Rectal smooth muscle tissue (tissue), 1 donor: ENCODE results near the gene SEMA6A.

Source experiments
- H3K27ac ChIP-seq: one replicate; pipeline ENCODE4 v1.7.0; 2013; ENCODE audit warnings: low read depth, low read length, inconsistent platforms
- H3K27me3 ChIP-seq: one replicate; pipeline ENCODE4 v1.7.0; 2013; ENCODE audit warnings: low read length; ENCODE audit not compliant: control insufficient read depth, insufficient read depth
- H3K36me3 ChIP-seq: one replicate; pipeline ENCODE4 v1.7.0; 2013; ENCODE audit warnings: low read length; ENCODE audit not compliant: control insufficient read depth, insufficient read depth
- H3K4me1 ChIP-seq: one replicate; pipeline ENCODE4 v1.7.0; 2013; ENCODE audit warnings: low read length; ENCODE audit not compliant: control insufficient read depth, insufficient read depth
- H3K4me3 ChIP-seq: one replicate; pipeline ENCODE4 v1.7.0; 2013; ENCODE audit warnings: low read length
- H3K9ac ChIP-seq: one replicate; pipeline ENCODE4 v1.7.0; 2013; ENCODE audit warnings: low read length

Gene SEMA6A

DNA sequence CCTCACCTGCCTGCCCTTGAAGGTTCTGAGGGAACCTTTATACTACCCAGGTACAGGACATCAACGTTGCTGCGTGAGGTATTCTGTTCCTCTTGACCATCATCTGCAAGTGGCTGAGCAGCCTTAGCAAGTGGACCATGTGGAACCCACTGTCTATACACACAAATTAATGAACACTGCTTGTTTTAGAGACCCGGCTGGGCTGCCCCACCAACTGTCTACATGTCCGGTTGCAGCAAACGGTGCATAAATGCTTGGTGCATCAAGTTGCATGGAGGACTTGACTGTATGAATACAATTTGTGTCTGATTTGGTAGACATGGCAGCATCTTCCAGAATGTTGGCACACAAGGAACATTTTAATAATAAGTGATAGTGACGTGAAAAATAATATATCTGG lies 65.8 kb downstream of the SEMA6A start:
- Histone ChIP-seq H3K4me1 (peaks cover 16% of the 10 kb centered on the region), H3K27ac (no peak overlapping the region), H3K4me3 (no peak overlapping the region), H3K9ac (no peak overlapping the region), H3K27me3 (no peaks in the 10 kb centered on the region), H3K36me3 (no peaks in the 10 kb centered on the region)

DNA sequence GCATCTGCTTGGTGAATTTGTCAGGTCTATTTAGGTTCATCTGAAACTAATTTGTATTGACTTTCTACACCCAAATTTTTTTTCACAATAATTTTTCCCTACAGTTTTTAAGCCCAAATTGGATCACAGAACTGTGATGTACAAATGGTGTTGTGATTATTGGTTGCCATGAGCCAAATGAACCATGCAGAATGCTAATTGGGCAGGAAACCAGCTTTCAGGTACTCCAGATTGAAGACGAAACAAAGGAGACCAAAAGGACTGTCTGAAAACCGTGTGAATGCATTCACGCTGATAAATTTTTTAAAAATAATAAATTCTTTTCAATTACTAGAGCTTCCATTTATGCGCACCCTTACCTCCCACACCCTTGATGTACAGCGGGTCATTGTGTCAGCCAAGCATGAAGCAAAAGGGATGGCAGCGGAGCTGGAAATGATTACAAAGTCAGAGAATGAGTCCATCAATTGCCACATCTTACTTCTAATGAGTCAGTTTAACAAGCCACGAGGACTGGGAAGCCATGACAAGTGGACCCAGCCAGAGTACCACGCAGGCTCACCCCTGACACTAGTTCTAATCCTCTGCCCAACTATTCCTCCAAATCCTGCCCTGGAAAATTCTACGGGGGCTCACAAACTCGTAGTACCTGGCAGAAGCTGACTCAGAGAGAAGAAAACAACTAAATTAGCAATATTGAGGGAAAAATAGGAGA lies 66.5 kb downstream of the SEMA6A start:
- Histone ChIP-seq H3K36me3 (no peaks in the 10 kb centered on the region), H3K4me3 (no peak overlapping the region), H3K4me1 (peaks cover 18% of the 10 kb centered on the region), H3K9ac (no peak overlapping the region), H3K27ac (no peak overlapping the region), H3K27me3 (no peaks in the 10 kb centered on the region)

DNA sequence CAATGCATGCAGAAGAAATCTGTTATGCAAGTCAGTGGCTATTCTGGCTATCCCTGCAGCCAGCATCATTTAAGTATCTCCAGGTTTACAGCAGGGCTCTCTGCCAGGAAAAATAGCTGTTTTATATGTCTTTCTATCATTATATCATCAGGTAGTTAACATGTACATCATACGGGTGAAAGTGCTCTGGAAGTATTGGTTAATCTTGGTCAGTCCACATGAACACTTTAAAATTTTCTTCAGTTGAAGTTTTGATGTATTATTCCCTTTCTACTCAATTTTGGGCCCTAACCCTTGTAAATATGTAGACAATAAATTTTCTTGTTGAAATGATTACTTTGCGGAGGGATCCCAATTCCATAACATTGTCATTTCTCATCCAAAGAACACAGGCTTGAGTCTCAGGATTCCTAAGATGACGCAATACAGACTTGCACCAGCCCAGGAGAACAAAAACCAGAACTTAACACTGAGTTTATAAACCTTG lies 67.5 kb downstream of the SEMA6A start:
- H3K27ac ChIP-seq = peak overlapping the region; percentile 36

DNA sequence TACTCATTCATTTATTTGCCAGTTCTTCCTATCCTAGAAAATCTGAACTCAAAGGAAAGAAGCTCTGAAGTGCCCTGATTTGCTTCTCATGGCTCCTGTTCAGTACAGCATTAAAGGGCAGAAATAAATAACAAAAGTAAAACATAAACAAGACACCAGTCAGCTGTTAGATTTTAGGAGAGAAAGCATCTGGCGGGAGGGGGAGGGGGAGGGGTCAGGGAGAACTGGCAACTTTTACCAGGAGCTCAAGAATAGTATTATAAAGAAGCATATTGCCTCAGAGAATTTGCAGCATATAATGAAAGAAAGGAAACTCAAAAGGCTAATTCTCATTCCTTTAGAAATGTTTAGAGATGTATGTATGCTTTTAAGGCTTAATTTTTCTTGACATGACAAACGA lies 68.1 kb downstream of the SEMA6A start:
- Histone ChIP-seq H3K9ac (no peak overlapping the region), H3K36me3 (no peaks in the 10 kb centered on the region), H3K27ac (no peak overlapping the region), H3K4me3 (no peak overlapping the region), H3K27me3 (no peaks in the 10 kb centered on the region), H3K4me1 (peaks cover 23% of the 10 kb centered on the region)

More for the DNA sequence above, 67.5 kb downstream of the SEMA6A start:
- H3K27me3 ChIP-seq = no peaks in the 10 kb centered on the region
- no peak overlapping the region for H3K9ac ChIP-seq
- peaks cover 23% of the 10 kb centered on the region for H3K4me1 ChIP-seq
- H3K4me3 ChIP-seq = no peak overlapping the region
- no peaks in the 10 kb centered on the region for H3K36me3 ChIP-seq

DNA sequence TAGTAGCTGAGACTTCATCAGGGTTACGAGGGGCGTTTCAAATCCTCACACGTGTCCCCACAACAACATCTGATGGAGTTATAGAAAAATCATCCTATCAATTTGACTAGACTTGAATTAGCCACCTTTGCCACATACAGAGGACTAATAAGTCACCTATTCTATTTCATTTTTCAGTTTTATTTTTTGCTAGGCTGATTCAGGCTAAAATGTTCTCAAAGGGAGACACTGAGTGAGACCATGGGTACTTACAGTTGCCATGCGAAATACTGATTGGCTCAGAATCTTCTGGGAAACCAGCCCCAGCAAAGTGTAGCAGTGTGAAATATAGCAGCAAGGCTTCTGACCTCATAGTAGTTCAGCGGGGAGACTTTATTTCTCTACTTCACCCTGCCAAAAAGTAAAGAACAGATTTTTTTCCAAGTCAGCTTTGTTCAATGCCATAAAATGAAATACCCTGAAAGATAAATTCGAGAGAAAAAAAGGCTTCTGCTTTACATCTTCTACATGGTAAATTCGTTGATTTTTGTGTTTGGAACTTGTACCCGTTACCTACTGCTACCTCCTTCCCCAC lies 69.9 kb downstream of the SEMA6A start:
- no peaks in the 10 kb centered on the region for H3K27me3 ChIP-seq
- H3K36me3 ChIP-seq = no peaks in the 10 kb centered on the region
- H3K4me1 ChIP-seq = peaks cover 23% of the 10 kb centered on the region
- H3K9ac ChIP-seq = no peak overlapping the region
- H3K27ac ChIP-seq = peak overlapping the region; percentile 26
- no peak overlapping the region for H3K4me3 ChIP-seq

DNA sequence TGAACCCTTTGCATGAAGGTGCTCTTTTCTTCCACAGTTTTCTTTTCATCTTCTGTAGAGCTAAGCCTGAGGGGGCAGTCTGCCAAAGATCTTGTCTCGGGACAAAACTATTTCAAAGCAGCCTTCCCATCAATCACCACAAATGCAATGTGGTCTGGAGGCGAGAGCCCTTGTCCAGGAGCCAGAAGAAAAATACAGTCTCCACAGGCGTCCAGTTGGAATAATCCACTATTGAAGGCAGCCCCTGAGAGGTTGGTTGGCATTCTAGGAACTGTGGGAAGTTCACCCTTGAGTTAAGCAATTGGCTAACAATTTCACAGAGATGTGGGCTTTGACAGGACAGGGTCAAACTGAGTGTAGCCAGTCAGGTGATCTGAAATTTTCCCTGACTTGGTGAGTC lies 72.0 kb downstream of the SEMA6A start:
- H3K27me3 ChIP-seq = no peaks in the 10 kb centered on the region
- no peak overlapping the region for H3K4me3 ChIP-seq
- H3K9ac ChIP-seq = no peak overlapping the region
- no peaks in the 10 kb centered on the region for H3K36me3 ChIP-seq
- H3K27ac ChIP-seq = no peak overlapping the region
- peaks cover 17% of the 10 kb centered on the region for H3K4me1 ChIP-seq

DNA sequence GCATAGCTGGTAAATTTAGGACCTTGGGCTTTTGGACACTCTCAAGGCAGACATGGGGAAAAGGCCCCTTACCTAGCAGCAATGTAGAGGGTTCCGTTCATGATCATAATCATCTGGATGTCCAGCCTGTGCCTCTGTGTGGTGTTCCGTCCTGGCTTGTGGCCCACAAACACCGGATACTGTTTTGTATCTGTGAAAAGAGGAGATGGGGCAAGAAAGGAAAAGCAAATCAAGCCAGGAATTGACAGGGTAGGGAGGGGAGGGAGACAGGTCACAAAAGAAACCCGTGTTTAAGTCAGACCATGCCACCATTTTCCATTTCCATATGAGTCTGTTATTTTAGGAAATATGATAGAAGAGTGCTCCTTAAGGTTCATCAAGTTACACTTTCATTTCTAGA lies 72.5 kb downstream of the SEMA6A start:
- H3K27me3 ChIP-seq = no peaks in the 10 kb centered on the region
- peaks cover 15% of the 10 kb centered on the region for H3K4me1 ChIP-seq
- H3K4me3 ChIP-seq = no peak overlapping the region
- no peak overlapping the region for H3K9ac ChIP-seq
- H3K27ac ChIP-seq = no peak overlapping the region
- no peaks in the 10 kb centered on the region for H3K36me3 ChIP-seq

DNA sequence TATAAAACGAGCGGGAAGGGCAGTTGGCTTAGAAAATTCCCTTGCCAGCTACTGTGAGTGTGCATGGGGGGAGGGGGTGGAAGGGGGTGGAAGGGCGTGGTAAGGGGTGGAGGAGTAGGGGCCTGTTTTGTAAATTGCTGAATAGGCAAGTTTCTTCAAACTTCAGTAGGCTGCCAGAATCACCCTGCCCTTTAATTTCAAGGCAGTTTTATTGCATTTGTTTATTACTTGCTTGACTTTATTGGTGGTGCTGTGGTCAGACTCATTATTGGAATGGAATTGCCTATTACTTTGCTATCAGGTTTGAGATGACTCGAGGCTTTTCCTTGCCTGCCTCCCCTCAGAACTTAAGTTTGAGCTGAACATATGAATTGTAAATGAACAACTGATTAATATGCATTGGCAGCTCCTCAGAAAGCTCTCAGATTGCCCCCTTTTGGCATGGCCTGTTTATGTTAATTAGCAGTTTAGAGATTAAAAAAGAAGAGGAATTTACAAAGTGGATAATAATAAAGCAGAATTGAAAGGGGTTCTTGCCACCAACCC lies 76.0 kb downstream of the SEMA6A start:
- Histone ChIP-seq H3K36me3 (peaks cover 10% of the 10 kb centered on the region), H3K9ac (no peak overlapping the region), H3K27me3 (no peaks in the 10 kb centered on the region), H3K4me3 (no peak overlapping the region), H3K27ac (no peak overlapping the region), H3K4me1 (peaks cover 7% of the 10 kb centered on the region)

DNA sequence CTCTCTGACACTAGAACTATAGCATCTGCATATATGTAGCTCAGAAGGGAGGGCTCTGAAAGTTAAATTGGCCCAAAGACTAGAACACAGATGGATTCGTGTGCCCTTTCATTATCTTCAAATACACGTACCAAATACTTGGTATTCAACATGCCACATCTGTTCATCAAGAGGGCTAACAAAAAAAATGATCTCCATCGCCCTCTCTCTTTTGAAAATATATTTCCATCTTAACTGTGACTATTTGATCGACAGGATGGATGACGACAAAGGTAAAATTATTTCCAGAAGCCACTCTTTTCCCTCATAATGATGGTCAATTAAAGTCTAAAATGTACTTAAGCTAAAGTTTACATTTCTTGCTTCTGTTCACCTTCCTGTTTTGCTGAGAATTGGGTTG lies 77.0 kb downstream of the SEMA6A start:
- no peaks in the 10 kb centered on the region for H3K27me3 ChIP-seq
- peaks cover under 1% of the 10 kb centered on the region for H3K4me1 ChIP-seq
- H3K9ac ChIP-seq = no peak overlapping the region
- no peak overlapping the region for H3K4me3 ChIP-seq
- peaks cover 10% of the 10 kb centered on the region for H3K36me3 ChIP-seq
- no peak overlapping the region for H3K27ac ChIP-seq

DNA sequence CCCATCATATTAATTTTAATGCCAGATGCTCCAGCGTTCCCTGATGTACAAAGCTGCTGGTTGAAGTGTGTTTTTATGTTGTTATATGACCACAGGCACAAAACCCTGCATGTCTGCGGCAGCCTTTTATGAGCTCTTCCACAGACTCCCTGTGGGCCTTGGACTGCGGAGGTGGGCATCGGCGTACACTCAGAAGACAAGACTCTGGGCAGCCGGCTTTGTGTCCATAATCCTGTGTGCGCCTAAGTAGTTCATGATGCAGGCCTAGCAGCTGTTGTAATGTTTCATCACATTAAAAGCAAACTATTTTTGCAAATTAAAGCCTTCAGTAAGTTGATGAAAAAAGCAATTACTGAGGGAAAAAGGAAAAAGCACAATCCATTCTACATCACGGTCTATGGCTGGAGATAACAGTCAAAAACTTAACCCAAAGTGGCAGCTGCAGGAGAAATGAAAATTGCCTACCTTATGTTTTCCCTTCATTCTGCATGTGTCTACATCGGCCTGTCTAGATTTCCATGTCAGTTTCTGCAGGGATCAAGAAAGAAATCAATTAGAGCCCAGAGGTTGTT lies 78.8 kb downstream of the SEMA6A start:
- Histone ChIP-seq H3K4me1 (no peaks in the 10 kb centered on the region), H3K4me3 (no peak overlapping the region), H3K9ac (no peak overlapping the region), H3K36me3 (peaks cover 10% of the 10 kb centered on the region), H3K27ac (no peak overlapping the region), H3K27me3 (no peaks in the 10 kb centered on the region)

DNA sequence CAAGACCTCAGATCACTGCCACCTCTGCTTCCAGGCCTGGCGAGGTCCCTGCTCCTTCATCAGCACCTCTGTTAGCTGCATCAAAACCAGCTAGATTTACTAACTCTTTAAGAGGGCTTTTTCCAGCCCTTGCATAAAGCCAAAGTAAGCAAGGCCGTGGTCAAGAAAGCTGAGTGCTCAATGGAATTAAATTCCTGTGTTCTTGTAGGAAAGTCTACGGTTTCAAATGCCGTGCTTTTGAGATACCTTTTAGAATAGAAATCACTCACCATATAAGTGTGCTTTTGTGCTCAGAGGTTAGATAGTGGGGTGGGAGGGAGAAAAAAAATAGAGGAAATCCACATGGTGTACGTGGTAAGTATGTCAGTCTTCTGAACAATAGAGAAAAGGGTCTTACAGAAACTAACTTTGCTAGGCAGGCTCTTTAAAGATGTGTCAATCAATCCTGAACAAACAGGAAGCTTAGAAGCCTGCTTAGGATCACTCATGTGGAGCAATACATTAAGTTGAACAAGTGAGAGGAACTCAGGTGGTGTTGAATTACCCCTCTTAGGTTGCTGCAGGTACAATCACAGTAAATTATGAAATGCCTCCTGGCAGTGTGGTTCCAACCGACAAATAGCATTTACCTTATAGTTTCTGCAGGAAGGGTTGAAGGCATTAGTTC lies 79.7 kb downstream of the SEMA6A start:
- H3K36me3 ChIP-seq = peaks cover 10% of the 10 kb centered on the region
- no peaks in the 10 kb centered on the region for H3K4me1 ChIP-seq
- H3K4me3 ChIP-seq = no peak overlapping the region
- no peaks in the 10 kb centered on the region for H3K27me3 ChIP-seq
- H3K27ac ChIP-seq = no peak overlapping the region
- no peak overlapping the region for H3K9ac ChIP-seq

DNA sequence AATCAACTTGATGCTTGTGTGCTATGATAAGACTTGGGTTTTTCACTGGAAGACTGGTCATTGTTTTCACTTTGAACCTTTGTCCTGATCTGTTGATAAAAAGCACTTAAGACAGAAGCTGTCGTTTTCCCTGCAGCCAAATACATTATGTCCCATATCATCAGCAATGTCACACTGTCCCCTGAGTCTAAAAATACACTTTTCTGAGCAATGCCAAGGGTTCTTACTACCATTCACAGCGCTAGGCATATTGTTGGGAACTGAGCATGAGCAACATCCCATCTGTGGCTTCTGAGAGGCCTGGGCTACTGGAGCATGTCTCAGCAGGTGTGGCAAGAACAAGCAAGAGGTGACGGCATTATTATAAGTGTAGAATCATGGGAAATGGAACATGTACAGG lies 81.8 kb downstream of the SEMA6A start:
- Histone ChIP-seq H3K4me1 (no peaks in the 10 kb centered on the region), H3K27me3 (no peaks in the 10 kb centered on the region), H3K36me3 (peaks cover 13% of the 10 kb centered on the region), H3K4me3 (no peak overlapping the region), H3K27ac (no peak overlapping the region), H3K9ac (no peak overlapping the region)
